Measurements from ENCODE around the gene GMPPA.
A peak's percentile ranks its signal among the peaks of the same experiment; 100 is the strongest.

The GMPPA gene

GRCh38 chr2:219486380-219486959 lies 12.2 kb upstream of the GMPPA start:
- no peak for DNase-seq

- no peak for DNase-seq
Measured at GRCh38 chr2:219488149-219488843, 10.4 kb upstream of the GMPPA start.

GRCh38 chr2:219488844-219489194 lies 9.9 kb upstream of the GMPPA start:
- DNase-seq = no peak

- no peak for DNase-seq
Measured at GRCh38 chr2:219489315-219489714, 9.4 kb upstream of the GMPPA start.

GRCh38 chr2:219490186-219490585 lies 8.5 kb upstream of the GMPPA start:
- DNase-seq = no peak

- no peak for DNase-seq
Measured at GRCh38 chr2:219490600-219491130, 8.0 kb upstream of the GMPPA start.

- DNase-seq = no peak
Measured at GRCh38 chr2:219491278-219491963, 7.3 kb upstream of the GMPPA start.

- no peak for DNase-seq
Measured at GRCh38 chr2:219492575-219492974, 6.1 kb upstream of the GMPPA start.

- DNase-seq = no peak
Measured at GRCh38 chr2:219493086-219493485, 5.6 kb upstream of the GMPPA start.

- DNase-seq = no peak
Measured at GRCh38 chr2:219494952-219495530, 3.6 kb upstream of the GMPPA start.

GRCh38 chr2:219495531-219496122 lies 3.1 kb upstream of the GMPPA start:
- DNase-seq = peak; percentile 83

GRCh38 chr2:219496247-219496824 lies 2.4 kb upstream of the GMPPA start:
- no peak for DNase-seq

- no peak for DNase-seq
Measured at GRCh38 chr2:219496825-219497494, 1.7 kb upstream of the GMPPA start.

GRCh38 chr2:219497495-219498279 lies 1.0 kb upstream of the GMPPA start:
- peak; percentile 78 for DNase-seq

GRCh38 chr2:219499058-219499307 lies 292 bp downstream of the GMPPA start:
- DNase-seq = no peak

GRCh38 chr2:219499555-219499954 lies 864 bp downstream of the GMPPA start:
- DNase-seq = no peak

- DNase-seq = peak; percentile 60
Measured at GRCh38 chr2:219500135-219500534, 1.4 kb downstream of the GMPPA start.

- DNase-seq = no peak
Measured at GRCh38 chr2:219501849-219502248, 3.2 kb downstream of the GMPPA start.

GRCh38 chr2:219502618-219503017 lies 3.9 kb downstream of the GMPPA start:
- DNase-seq = no peak

GRCh38 chr2:219505585-219505984 lies 6.9 kb downstream of the GMPPA start:
- no peak for DNase-seq

- no peak for DNase-seq
Measured at GRCh38 chr2:219506153-219506801, 7.6 kb downstream of the GMPPA start.
